Measurements from ENCODE around the gene CCDC93. TPM values are rescaled to one million over a fixed set of nuclear protein-coding genes. Genes with fewer than 3 reads are reported as not detected.
A peak's percentile ranks its signal among the peaks of the same experiment; 100 is the strongest.
"Not testable (repeated sequence)": the region's sequence is repeated elsewhere in the genome, so short reads cannot be mapped to it uniquely, and the experiment has no call there.

Gene CCDC93
- total RNA-seq, 1 donor from 2014 or later: 11.5 TPM

DNA sequence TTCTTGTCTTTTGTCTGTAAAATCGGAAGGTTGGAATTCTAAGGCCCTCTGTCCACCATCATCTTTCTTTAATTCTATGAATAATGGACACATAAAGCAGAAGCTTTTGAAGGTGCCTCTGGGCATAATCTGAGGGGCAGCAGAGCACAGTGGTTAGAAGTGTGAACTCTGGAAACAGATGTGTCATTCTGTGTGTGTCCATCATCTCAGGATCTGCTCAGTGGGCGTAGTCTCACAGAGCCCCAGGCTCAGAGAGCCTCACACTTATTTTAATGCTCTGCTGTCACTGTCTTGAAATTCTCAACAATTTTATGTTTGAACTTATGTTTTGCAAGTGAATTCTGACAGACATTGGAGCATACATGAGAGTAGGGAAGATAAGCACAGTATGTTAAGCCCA is 31.0 kb upstream of the CCDC93 start:
- no peak for ATAC-seq

DNA sequence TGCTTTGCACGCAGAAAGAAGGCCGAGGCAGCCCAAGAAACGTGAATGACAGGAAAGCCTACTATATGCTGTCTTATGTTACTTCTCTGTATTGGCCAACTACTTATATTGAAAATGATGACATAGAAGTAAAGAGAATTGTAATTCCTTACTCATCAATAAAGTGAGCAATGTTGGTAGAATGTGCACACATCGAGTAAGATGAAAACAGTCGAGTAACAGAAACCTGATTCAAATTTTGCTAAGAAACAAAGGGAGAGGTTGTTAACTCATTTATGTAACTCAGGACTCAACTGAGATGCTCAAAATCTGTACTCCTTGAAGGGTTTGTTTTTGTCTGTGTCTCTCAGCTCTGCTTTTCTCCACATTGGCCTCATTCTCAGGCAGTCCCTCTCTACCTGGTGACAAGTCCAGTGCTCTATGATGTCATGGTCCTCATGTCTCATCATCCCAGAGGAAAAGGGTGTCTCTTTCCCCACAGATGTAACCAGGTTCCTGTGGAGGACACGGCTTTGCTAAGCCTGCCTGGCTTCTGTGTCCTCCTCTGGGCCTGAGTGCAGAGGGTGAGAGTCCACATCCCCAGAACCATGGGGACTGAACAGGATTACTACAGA is 30.3 kb upstream of the CCDC93 start:
- ATAC-seq: no peak

DNA sequence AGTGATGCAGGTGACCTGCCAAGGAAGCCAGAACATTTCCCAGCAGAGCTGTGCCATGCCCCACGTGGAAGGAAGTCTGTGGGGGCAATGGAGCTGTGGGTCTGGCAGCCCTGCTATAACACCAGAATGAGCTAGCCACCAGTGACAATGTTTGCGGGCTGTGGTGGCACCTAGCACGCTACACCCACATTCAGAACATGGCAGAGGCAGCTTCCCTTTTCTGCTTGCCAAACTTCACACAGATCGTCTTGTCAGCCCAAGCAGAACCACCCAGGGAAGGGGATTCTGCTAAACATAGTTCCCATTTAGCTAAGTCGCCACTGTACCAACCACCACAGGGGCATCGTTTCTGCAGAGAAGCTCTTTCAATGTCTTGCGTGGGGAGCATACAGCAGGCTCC is 27.0 kb upstream of the CCDC93 start:
- no peak for ATAC-seq

DNA sequence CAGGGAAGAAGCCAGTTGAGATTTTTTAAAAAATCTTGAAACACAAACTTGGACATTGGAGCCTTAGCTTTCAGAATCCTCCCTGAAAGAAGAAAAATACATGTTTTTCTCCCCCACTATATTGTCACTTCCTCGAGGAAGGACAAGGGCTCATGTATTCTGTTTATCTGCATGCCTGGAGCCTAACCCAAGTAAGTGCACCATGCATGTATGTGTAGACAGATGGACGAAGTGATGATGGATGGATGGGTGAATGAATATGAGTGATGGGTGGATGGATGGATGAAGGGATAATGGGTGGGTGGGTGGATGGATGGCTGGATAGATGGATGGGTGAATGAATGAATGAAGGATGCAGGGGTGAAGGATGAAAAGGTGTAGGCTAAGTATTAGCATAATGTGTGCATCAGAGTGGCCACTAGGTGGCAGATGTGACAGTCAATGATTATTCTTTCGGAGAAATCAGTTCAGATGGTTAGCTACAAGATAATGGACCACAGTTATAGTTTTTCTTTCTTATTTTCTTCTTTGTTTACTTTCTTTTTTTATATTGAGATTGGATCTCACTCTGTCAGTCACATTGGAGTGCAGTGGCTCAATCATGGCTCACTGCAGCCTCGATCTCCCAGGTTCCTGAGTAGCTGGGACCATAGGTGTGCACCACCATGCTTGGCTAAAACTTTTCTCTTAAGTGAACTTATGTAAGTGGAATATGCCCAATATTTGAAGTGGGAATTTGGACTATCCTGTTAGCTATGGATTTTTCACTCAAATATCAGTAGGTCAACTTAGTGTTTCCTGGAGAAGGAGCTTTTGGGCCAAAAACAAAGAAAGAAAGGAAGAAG is 18.5 kb upstream of the CCDC93 start:
- peak; percentile 52 for ATAC-seq

DNA sequence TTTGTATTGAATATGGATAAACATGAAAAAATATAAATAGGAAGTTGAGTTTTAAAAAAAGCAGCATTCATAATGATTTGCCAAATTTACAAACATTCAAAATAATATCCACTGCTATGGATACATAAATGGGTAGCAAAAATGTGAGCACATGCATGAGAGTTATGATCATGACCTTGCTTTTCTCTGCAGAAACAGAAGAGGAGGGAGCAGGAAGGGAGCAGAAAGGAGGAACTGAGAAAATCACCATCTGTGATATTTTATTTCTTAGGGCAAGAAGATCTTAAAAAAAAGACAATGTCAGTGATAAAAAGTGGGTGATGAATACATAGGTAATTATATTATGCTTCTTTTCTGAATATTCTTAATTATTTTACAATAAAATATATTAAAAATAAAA is 17.7 kb upstream of the CCDC93 start:
- ATAC-seq: no peak

DNA sequence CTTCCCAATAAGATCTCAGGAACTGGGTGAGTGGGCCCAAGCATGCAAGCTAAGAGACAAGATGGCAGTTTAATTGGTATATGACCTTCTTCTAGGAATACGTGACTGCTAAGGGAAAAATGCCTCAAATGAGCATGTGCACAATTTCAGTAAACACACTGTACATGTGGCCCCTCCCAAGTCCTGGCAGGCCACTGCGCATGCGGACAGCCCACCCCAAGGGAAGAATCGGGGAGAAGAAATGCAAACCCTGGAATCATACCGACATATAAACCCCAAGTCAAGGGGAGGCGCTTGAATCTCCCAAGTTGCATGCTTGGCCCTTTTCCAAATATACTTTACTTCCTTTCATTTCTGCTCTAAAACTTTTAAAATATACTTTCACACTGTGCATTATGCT is 15.2 kb upstream of the CCDC93 start:
- no peak for ATAC-seq

DNA sequence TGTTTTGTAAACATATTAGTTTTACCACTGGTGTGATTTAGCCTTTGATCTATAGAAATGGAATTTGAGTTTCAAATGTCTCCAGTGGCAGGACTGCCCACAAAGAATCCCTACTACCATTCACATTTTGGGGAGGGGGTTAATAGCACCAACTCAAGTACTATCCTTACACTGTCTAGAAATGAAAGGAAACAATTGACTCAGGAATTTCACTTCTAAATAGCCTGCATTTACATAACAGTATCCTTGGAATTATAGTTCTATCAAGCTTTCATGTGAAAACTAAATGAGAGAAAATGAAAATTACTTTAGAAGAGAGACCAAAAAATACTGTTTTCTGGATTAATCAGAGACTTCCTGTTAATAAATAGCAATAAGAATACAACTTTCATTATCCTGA is 7.5 kb upstream of the CCDC93 start:
- ATAC-seq: no peak

DNA sequence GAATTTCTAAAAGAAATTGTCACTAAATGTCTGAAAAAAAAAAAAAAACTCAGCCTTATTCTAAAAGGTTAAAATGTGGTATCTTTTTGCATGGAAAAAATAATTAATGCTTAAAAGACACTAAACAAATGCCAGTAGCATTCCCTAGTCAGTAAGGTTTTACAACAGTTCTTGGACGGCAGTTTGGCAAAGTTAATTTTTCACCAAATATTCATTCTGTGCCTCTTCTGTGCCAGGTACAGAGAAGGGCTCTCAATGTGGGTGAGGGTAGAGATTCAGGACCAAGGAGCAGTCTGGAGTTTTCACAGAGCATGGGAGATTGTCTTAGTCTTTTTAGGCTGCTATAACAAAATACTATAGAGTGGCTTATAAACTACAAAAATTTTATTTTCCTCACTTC is 6.0 kb upstream of the CCDC93 start:
- ATAC-seq: no peak

DNA sequence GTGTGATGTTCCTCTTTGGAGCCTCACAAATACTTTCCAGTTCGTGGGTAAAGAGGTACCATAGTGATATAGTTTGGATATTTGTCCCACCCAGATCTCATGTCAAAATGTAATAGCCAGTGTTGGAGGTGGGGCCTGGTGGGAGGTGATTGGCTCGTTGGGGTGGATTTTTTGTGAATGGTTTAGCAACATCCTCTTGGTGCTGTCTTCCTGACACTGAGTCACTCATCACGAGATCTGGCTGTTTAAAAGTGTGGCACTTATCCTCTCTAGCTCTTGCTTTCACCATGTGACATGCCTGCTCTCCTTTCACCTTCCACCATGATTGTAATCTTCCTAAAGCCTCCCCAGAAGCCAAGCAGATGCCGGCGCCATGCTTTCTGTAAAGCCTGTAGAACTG is 3.0 kb upstream of the CCDC93 start:
- no peak for ATAC-seq

DNA sequence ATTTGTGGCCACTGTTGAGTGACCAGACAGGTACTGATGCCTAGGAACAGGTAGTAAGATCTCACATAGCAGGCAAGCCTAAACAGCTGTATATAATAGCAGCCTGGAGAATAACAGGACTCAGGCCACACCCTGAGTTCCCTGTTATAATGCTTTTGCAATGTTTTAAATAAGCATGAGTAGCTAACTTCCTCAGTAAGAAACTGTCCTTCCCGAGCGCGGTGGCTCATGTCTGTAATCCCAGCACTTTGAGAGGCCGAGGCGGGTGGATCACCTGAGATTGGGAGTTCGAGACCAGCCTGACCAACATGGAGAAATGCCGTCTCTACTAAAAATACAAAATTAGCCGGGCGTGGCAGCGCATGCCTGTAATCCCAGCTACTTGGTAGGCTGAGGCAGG is 1.9 kb upstream of the CCDC93 start:
- not testable (repeated sequence) for ATAC-seq

DNA sequence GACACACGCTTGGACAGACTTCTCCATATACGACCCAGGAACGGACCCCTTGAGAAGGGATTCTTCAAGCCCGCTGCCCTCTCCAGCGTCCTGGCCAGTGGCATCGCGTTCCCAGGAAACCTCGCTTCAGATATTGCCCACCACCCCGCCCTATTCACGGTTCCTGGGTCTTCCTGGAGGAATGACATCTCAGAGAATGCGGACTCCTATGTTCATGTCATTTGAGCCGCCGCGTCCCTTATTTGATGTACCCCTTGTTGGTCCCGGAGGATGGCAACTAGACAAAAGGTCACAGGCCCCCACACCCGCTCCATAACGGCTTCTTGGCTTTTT is 588 bp upstream of the CCDC93 start:
- no peak for ATAC-seq

DNA sequence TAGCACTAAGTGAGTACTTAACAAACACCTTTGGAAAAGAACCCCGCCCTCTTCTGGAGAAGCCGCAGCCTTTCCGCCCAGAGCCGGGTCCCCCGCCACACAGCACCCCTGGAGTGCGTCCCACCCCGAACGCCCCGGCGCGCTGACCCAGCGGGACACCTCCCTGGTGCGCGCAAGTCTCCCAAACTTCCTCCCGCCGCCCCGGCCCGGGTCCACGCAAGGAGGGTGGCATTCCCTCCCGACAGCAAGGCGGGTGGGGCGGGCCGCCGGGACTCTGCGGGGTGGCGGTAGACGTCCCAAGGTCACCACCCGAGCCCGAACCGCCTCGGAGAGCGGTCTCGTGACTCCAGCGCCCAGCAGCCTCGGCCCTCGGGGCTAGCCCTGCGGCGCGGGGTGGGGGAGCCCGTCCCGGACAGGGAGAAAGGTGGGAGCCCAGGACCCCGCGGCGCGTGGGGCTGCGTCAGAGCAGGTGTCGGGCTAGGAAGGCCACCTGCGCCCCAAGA is 598 bp downstream of the CCDC93 start:
- ATAC-seq: peak; percentile 60

DNA sequence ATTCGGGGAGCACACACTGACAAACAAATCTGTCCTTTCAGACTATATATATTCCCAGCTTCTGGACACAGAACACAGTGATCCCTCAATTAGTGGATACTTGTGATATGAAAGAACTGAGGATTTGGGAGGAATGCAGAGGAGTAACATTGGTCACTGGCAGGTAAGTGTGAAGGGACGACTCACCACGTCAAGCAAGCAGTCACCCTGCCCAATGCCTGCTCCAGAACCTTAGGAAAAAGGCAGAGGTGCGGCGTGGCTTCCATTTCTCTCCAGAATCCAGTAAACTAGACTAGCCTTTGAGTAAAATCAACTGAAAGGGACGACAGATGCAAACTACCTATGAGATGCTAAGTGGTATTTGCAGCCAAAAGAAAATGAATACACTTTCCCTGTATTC is 1.1 kb downstream of the CCDC93 start:
- ATAC-seq: no peak

DNA sequence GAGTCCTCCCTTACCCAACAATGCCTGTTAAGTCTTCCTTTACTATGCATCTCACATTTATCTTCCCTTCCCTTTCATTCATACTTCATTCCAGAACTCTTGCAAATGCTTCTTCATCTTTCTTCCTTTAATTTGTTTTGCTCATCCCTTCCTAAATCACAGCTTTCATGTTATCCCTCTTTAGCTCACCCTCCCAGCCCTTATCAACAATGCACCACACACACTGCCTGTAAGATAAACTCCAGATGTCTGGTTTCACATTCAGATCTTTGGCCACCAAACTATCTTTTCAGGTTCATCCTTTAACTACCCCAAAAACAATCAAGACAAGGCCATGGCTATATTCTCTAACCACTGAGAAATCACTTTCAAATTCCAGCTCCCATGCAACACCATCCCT is 3.4 kb downstream of the CCDC93 start:
- ATAC-seq: no peak

DNA sequence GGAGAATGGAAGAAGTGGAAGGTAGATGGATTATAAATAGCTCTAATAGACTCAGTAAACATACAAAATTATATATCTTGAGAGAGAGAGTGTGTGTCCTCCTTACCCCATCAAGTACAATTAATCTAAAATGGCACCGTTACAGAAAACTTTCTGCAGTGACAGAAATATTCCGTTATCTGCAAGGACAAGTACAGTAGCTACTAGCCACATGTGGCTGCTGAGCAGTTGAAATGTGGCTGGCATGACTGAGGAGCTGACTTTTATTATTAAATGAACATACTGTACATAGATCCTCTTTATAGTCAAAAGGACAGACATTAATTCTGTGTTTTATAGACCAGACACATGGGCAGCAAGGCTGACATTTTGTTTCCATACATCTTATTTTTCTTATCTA is 7.0 kb downstream of the CCDC93 start:
- no peak for ATAC-seq

DNA sequence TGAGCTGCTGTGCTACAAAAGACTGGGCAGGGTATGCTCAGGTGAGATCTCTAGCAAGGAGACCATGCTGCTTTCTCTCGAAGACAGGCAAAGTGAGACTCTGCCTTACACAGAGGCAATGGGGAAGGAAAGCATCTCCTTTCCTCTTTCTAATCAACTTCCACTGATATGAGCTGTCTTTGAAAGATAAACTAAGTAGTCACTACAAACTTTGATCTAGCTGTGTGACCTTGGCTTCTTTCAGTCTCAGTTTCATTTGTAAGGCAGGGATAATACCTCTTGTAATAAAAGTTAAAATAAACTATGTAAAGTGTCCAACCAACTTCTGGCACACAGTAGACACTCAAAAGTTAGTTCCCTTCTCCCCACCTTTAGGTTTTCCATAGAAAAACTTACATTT is 7.5 kb downstream of the CCDC93 start:
- ATAC-seq: no peak

DNA sequence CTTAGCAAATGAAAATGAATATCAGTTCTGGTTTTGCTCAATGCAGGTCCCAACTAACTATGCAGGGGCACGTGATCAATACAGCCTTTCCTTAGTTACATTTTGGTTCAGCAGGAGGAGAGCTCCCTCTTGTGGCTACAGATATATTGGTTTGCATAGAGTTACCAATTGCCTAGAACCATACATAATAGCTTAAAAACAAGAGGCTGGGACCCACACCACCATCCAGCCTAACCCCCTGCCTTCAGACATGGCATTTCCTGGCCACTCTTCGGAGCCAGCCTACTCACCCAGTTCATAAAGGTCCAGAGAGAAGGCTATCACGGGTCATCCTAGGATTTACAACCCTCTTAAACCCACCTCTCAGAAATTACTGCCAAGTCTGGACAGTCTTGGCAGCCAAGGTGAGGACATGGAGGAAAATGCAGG is 10.5 kb downstream of the CCDC93 start:
- peak; percentile 90 for ATAC-seq

DNA sequence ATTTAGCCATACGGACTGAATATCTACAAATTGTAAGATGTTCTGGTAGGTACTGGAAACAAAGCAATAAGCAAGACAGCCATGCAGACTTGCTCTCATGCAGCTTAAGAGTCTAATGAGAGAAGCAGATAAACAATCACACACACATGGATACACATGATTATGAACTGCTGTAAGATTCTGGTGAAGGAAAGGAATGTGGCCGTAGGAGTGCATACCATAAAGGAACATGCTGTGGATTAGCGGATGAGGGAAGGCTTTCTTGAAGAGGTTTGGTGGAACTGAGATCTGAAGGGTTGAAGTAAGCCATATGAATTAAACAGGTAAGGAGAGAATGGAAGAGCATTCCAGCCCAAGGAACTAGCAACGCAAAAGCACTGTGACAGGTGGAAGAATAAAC is 13.8 kb downstream of the CCDC93 start:
- ATAC-seq: no peak

DNA sequence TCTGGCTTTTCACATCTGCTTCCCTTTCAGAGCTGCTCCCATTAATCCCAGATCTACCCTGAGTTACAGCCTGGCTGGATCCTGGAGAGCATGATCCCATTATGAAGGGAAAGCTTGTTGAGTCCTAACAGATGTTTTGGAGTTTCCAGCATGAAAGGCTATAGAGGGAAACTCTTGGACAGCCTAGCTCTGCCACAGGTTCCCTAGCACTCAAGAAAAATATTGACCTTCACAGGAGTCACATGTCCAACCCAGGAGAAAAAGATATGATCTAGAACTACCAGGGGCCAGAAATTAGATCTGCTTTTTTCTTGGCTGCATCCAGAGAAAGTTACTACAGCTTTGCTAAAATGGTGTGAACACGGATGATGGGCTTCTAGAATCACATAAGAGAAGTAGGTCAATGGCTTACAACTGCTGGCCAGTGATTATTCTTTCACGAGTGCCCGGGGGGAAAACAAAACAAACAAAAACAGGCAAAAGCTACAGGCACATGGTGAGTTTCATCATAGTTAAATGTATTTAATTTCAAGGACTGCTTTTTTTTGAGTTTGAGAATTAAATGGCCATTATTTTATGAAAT is 15.9 kb downstream of the CCDC93 start:
- no peak for ATAC-seq

DNA sequence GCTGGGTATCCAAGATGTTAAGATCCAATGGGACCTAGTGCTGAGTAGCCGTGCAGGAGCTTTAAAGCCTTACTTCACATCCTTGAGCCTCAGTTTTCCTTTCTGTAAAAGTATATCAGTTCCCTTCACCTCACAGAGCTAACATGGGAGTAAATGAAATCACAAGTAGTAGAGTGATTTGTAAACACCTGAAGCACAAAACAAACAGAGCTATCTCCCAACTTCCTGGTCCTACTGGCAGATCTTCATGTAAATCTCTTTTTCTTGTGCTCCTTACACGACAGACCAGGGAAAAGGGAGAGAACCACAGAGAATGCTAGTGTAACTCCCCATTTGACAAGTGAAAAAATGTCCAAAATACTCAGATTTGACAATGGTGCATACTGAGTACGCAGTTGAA is 17.3 kb downstream of the CCDC93 start:
- ATAC-seq: no peak

DNA sequence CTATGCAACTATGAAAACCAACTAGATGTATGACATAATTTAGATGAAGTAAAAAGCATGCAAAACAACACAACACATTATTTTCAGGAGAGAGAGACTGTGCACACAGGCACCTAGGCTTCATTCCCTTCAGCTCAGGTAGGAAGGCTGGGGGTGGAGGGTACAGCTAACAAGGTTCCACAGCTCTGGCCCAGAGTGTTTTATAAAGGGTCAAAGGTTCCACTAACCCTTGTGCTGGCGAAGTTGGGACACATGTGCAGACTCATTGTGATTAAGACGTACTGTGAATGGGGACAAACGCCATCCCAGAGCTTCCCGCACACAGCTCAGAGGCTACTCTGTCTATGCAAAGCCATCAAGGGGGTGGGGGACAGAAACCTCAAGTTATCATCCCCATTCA is 19.1 kb downstream of the CCDC93 start:
- ATAC-seq: no peak

DNA sequence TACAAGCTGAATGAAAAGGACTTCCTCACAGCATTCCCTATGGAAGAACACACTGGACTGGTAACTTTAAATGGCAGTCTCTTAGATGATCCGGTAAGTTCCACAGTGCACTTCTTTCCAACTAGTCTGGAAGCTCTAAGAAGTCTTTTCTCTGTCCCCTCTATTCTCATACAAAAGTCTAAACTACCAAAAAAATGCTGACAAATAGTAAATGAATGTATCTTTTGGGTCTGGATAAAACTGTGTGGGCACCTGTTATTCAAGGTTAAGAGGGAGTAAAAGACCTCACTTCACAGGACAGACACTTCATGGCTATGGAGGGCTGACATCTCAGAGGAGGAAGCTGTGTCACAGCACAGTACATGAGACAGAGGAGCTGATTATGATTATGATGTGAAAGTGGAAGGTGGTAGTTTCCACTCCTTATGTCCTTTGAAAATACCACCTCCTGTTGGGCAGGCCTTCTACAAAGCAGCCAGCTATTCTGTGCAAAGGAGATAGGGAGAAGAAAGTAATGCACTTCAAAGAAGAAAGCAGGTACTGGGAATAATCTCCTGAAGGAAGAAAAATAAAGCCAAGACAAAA is 23.9 kb downstream of the CCDC93 start:
- ATAC-seq: no peak

DNA sequence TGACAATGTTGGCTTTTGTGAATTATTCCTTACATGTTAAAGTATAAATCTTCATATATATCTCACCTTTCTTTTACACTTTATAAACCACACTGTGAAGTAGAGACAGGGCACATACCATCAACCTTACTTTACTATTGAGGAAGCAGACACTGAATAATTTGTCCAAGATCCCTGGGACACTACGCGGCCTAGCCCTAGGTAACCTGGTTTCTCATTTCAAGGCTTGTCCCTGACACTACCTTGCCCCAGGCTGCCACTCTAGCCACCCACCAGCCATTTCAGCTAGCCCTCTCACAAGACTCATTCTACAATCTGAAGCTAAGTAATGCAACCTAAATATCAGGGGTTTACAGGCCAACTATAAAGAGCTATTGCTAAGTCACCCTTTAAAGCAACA is 26.7 kb downstream of the CCDC93 start:
- no peak for ATAC-seq

DNA sequence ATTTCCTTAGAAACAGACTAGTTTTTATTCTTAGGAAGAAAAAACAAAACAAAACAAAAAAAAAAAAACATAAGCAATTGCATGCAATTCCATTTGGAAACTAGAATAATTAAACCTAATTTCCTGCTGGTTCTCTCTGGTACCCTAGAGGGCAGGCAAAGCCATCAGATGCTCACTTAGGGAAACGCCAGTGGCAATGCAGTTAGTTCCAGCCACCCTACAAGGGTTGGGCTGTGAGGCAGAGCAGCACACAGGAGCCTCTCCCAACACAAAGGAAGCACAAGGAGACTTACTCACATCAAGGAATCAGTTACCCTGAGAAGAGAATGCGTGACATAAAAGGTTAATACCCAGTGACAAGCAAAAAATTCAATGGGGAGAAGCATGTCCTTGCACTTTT is 28.8 kb downstream of the CCDC93 start:
- no peak for ATAC-seq
